T-cell (primary cell): Measurements from ENCODE around the gene PCLAF. TPM values are rescaled to one million over a fixed set of nuclear protein-coding genes. Genes with fewer than 3 reads are reported as not detected.
"Not testable (repeated sequence)": the region's sequence is repeated elsewhere in the genome, so short reads cannot be mapped to it uniquely, and the experiment has no call there.

Experiments
- ATAC-seq, 4 experiments: fragments of 200-7000 bp in 3 of 4; fragments of 150-1000 bp in 1 of 4; cut with Tn5 transposase; replicated peaks in 1 of 4; 1 replicate in 3 of 4; 2 replicates in 1 of 4; pipeline ENCODE4 v1.10.0; 2021; ENCODE audit warnings: moderate library complexity in 3 of 4, mild to moderate bottlenecking in 2 of 4, moderate number of reproducible peaks in 1 of 4
- CTCF ChIA-PET, 2 donors: fragments of 300-600 bp; sonication (Branson Sonifier 250); formaldehyde crosslinking; loops; one replicate each; lab custom pipeline; 2022; ENCODE audit warnings: antibody characterized with exemption in 2 of 2; lab: Charles Lee
- POLR2A ChIA-PET, 2 donors: fragments of 300-600 bp; sonication (Branson Sonifier 250); formaldehyde crosslinking; loops; one replicate each; lab custom pipeline; 2022; ENCODE audit warnings: antibody characterized with exemption in 2 of 2; lab: Charles Lee
- DNase-seq, 35 experiments: peaks; one replicate each; pipeline versions ENCODE4 v3.0.0 to v3.0.0-alpha.2; 2013 to 2023
- H3K27ac ChIP-seq: one replicate; pipeline ENCODE4 v1.5.1; 2013; ENCODE audit warnings: low read length
- H3K27me3 ChIP-seq, 2 experiments: replicated peaks in 1 of 2; 1 replicate in 1 of 2; 2 replicates in 1 of 2; pipeline versions ENCODE4 v1.6.1 to v1.7.0; 2013; ENCODE audit warnings: low read length in 1 of 2, mixed read lengths in 1 of 2; ENCODE audit not compliant: control insufficient read depth in 2 of 2, insufficient read depth in 2 of 2; ENCODE audit errors: extremely low read depth in 1 of 2
- H3K36me3 ChIP-seq, 2 donors: 1 replicate in 1 of 2; 2 replicates in 1 of 2; pipeline versions ENCODE4 v1.6.1 to v1.7.0; 2013; ENCODE audit warnings: low read length in 1 of 2; ENCODE audit not compliant: control insufficient read depth in 2 of 2, insufficient read depth in 1 of 2; ENCODE audit errors: extremely low read depth in 1 of 2
- H3K4me1 ChIP-seq, 2 experiments: 1 replicate in 1 of 2; 2 replicates in 1 of 2; pipeline versions ENCODE4 v1.6.1 to v1.7.0; 2013; ENCODE audit warnings: low read length in 2 of 2, mixed read lengths in 1 of 2; ENCODE audit not compliant: insufficient read depth in 2 of 2, control insufficient read depth in 1 of 2; ENCODE audit errors: extremely low read depth in 1 of 2
- H3K4me3 ChIP-seq, 2 donors: 1 replicate in 1 of 2; 2 replicates in 1 of 2; pipeline versions ENCODE4 v1.5.1 to v1.7.0; 2013; ENCODE audit warnings: mild to moderate bottlenecking in 2 of 2, low read length in 1 of 2, moderate library complexity in 1 of 2; ENCODE audit not compliant: control insufficient read depth in 1 of 2; ENCODE audit errors: extremely low read depth in 1 of 2
- H3K9me3 ChIP-seq: 2 replicates; pipeline ENCODE4 v1.7.0; 2013
- H3K27ac Mint-ChIP-seq, 2 donors: one replicate each; pipeline ENCODE4 v1.8.0; 2020 to 2021; ENCODE audit warnings: mild to moderate bottlenecking in 2 of 2, mixed read lengths in 2 of 2
- H3K27me3 Mint-ChIP-seq, 2 donors: one replicate each; pipeline ENCODE4 v1.8.0; 2021 to 2022; ENCODE audit warnings: mixed read lengths in 2 of 2
- H3K36me3 Mint-ChIP-seq: one replicate; pipeline ENCODE4 v1.8.0; 2021; ENCODE audit warnings: mixed read lengths
- H3K4me1 Mint-ChIP-seq, 3 donors: one replicate each; pipeline ENCODE4 v1.8.0; 2020 to 2022; ENCODE audit warnings: mixed read lengths in 3 of 3, mild to moderate bottlenecking in 1 of 3
- H3K4me3 Mint-ChIP-seq, 3 donors: one replicate each; pipeline ENCODE4 v1.8.0; 2020 to 2022; ENCODE audit warnings: mild to moderate bottlenecking in 3 of 3, mixed read lengths in 3 of 3, moderate library complexity in 3 of 3
- H3K9me3 Mint-ChIP-seq, 3 donors: one replicate each; pipeline ENCODE4 v1.8.0; 2020 to 2022; ENCODE audit warnings: mixed read lengths in 3 of 3
- WGBS: methylation state at CpG from one replicate; pipeline ENCODE4 v1.1.5; 2013; ENCODE audit warnings: missing lambda C conversion rate; ENCODE audit not compliant: insufficient coverage; 5-methylcytosine and 5-hydroxymethylcytosine counted together
- total RNA-seq, 35 experiments: library from RNA in 6 of 35; stranded (reverse) in 6 of 35; fragments of 120-200 nt in 1 of 35; gene quantifications; one replicate each; pipeline versions ENCODE4 v1.2.1 to v1.2.4 and lab custom pipeline; 2013 to 2026

The PCLAF gene
- total RNA-seq, 5 donors from 2014 or later (not counting 1 experiment from before 2014, with no cell fraction given) = 0.96 to 2.4 (median 1.6) TPM

DNA sequence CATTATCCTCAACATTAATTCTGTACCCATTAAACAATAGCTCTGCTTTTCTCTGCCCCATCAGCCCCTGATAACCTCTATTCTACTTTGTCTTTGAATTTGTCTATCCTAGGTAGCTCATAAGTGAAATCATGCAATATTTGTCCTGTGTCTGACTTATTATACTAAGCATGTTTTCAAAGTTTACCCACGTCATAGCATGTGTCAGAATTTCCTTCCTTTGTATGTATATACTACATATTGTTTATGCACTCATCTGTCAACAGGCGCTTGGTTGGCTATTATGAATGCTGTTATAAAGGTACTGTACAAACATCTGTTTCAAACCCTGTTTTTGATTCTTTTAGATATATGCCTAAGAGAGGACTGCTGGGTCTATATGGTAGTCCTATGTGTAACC is 43.5 kb downstream of the PCLAF start:
- Histone ChIP-seq H3K4me1 (peaks cover 4 to 7% of the 10 kb centered on the region in 2 experiments), H3K27ac (no peak overlapping the region), H3K27me3 (no peaks in the 10 kb centered on the region), H3K4me3 (no peak overlapping the region), H3K9me3 (no peaks in the 10 kb centered on the region), H3K36me3 (peaks cover 0 to 23% of the 10 kb centered on the region in 2 donors)
- no CpG with 5 or more reads among the region's 2 CpGs for WGBS
- DNase-seq = no peak
- Mint-ChIP-seq H3K36me3 (peaks cover 26% of the 10 kb centered on the region), H3K27ac (peak overlapping the region in 1 of 2 donors; percentile 72), H3K9me3 (no peaks in the 10 kb centered on the region), H3K4me3 (no peak overlapping the region), H3K4me1 (peaks cover 27 to 39% (median 38%) of the 10 kb centered on the region in 3 donors), H3K27me3 (no peaks in the 10 kb centered on the region)
- ATAC-seq = no peak
- ChIA-PET CTCF (interaction anchor here in 1 of 2 donors (0.6 kb wide), 1 partner anchor 382 kb away, joined by 3 read pairs; no protein-coding TSS in a partner anchor), POLR2A (no interaction called here)

DNA sequence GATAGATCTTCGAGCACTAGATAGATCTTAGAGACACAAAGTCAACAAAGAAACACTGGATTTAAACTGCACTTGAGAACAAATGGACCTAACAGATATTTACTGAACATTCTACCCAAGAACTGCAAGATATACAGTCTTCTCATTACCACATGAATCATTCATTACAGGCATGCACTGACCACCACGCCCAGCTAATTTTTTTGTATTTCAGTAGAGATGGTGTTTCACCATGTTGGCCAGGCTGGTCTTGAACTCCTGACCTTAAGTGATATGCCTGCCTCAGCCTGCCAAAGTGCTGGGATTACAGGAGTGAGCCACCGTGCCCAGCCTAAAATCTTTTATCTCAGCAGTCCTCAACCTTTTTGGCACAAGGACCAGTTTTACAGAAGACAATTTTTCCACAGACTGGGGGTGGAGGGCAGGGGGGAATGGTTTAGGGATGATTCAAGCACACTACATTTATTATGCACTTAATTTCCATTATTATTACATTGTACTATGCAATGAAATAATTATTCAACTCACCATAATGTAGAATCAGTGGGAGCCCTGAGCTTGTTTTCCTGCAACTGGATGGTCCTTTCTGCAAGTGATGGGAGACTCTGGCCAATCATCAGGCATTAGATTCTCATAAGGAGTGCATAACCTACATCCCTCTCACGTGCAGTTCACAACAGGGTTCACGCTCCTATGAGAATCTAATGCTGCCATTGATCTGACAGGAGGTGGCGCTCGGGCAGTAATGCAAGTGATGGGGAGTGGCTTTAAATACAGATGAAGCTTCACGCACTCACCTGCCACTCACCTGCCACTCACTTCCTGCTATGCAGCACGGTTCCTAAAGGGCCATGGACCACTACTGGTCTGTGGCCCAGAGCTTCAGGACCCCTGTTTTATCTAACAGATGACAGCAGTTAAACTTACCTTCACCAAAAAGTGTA is 47.0 kb downstream of the PCLAF start:
- peak overlapping the region; percentile 76 to 88 for H3K27ac Mint-ChIP-seq
- H3K9me3 ChIP-seq = no peaks in the 10 kb centered on the region
- H3K27ac ChIP-seq = no peak overlapping the region
- peaks cover 8% of the 10 kb centered on the region for H3K36me3 Mint-ChIP-seq
- ChIA-PET POLR2A (interaction anchor here in 1 of 2 donors (0.5 to 0.7 kb wide), 2 partner anchors 66 to 458 kb away, joined by 4 to 8 read pairs; no protein-coding TSS in a partner anchor), CTCF (no interaction called here)
- H3K4me1 ChIP-seq = peaks cover 4 to 7% of the 10 kb centered on the region in 2 experiments
- H3K36me3 ChIP-seq = peaks cover 0 to 3% of the 10 kb centered on the region in 2 donors
- no peaks in the 10 kb centered on the region for H3K9me3 Mint-ChIP-seq
- DNase-seq (peak in 34 of 35 experiments; percentile 1 to 56 (median 36)), ATAC-seq (peak; percentile 58 to 85 (median 80))
- 59% methylated on average over 3 of the region's 9 CpGs for WGBS
- H3K27me3 Mint-ChIP-seq = no peaks in the 10 kb centered on the region
- H3K27me3 ChIP-seq = no peaks in the 10 kb centered on the region
- no peak overlapping the region for H3K4me3 Mint-ChIP-seq
- H3K4me1 Mint-ChIP-seq = peaks cover 27 to 33% (median 31%) of the 10 kb centered on the region in 3 donors
- H3K4me3 ChIP-seq = no peak overlapping the region

DNA sequence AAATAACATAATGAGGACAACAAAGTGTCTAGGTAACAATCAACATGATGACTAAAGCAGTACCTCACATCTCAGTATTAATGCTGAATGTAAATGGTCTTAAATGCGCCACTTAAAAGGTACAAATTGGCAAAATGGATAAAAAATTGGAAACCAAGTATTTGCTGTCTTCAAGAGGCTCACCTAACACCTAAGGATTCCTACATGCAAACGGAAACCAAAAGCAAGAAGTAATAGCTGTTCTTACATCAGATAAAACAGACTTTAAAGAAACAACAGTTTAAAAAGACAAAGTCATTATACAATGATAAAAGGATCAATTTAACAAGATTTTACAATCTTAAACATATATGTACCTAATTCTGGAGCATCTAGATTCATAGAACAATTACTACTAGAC is 47.7 kb downstream of the PCLAF start:
- POLR2A ChIA-PET = interaction anchor here in 1 of 2 donors (0.7 kb wide), 1 partner anchor 67 kb away, joined by 4 read pairs; no protein-coding TSS in a partner anchor
- H3K4me3 Mint-ChIP-seq = no peak overlapping the region
- WGBS = no CpG with 5 or more reads among the region's 2 CpGs
- H3K27me3 Mint-ChIP-seq = no peaks in the 10 kb centered on the region
- CTCF ChIA-PET = no interaction called here
- no peaks in the 10 kb centered on the region for H3K9me3 ChIP-seq
- H3K27ac Mint-ChIP-seq = peak overlapping the region; percentile 76 to 88
- H3K4me1 ChIP-seq = peaks cover 4 to 7% of the 10 kb centered on the region in 2 experiments
- ATAC-seq (no peak), DNase-seq (peak in 1 of 35 experiments; percentile 5)
- no peaks in the 10 kb centered on the region for H3K27me3 ChIP-seq
- no peak overlapping the region for H3K4me3 ChIP-seq
- H3K36me3 Mint-ChIP-seq = peaks cover 5% of the 10 kb centered on the region
- H3K9me3 Mint-ChIP-seq = no peaks in the 10 kb centered on the region
- peaks cover 27 to 32% (median 31%) of the 10 kb centered on the region in 3 donors for H3K4me1 Mint-ChIP-seq
- no peak overlapping the region for H3K27ac ChIP-seq
- no peaks in the 10 kb centered on the region for H3K36me3 ChIP-seq

DNA sequence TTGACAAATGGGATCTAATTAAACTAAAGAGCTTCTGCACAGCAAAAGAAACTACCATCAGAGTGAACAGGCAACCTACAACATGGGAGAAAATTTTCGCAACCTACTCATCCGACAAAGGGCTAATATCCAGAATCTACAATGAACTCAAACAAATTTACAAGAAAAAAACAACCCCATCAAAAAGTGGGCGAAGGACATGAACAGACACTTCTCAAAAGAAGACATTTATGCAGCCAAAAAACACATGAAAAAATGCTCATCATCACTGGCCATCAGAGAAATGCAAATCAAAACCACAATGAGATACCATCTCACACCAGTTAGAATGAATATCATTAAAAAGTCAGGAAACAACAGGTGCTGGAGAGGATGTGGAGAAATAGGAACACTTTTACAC is 49.6 kb downstream of the PCLAF start:
- CTCF ChIA-PET, H3K36me3 ChIP-seq, H3K4me3 Mint-ChIP-seq, H3K4me1 ChIP-seq, H3K9me3 Mint-ChIP-seq, H3K27ac Mint-ChIP-seq, H3K36me3 Mint-ChIP-seq, H3K27me3 Mint-ChIP-seq, POLR2A ChIA-PET, H3K27me3 ChIP-seq, DNase-seq, H3K9me3 ChIP-seq, H3K4me3 ChIP-seq, H3K27ac ChIP-seq, ATAC-seq: not testable (repeated sequence)
- H3K4me1 Mint-ChIP-seq = peaks cover 25 to 28% (median 27%) of the 10 kb centered on the region in 3 donors
- no CpG with 5 or more reads among the region's 3 CpGs for WGBS

DNA sequence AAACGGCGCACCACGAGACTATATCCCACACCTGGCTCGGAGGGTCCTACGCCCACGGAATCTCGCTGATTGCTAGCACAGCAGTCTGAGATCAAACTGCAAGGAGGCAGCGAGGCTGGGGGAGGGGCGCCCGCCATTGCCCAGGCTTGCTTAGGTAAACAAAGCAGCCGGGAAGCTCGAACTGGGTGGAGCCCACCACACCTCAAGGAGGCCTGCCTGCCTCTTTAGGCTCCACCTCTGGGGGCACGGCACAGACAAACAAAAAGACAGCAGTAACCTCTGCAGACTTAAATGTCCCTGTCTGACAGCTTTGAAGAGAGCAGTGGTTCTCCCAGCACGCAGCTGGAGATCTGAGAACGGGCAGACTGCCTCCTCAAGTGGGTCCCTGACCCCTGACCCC is 54.3 kb downstream of the PCLAF start:
- H3K27ac ChIP-seq, H3K27me3 Mint-ChIP-seq, H3K4me1 ChIP-seq, POLR2A ChIA-PET, H3K9me3 Mint-ChIP-seq, CTCF ChIA-PET, H3K9me3 ChIP-seq, ATAC-seq, DNase-seq, H3K4me3 ChIP-seq, H3K27me3 ChIP-seq, H3K27ac Mint-ChIP-seq, H3K36me3 ChIP-seq, H3K4me1 Mint-ChIP-seq, H3K36me3 Mint-ChIP-seq, H3K4me3 Mint-ChIP-seq: not testable (repeated sequence)
- no CpG with 5 or more reads among the region's 15 CpGs for WGBS

DNA sequence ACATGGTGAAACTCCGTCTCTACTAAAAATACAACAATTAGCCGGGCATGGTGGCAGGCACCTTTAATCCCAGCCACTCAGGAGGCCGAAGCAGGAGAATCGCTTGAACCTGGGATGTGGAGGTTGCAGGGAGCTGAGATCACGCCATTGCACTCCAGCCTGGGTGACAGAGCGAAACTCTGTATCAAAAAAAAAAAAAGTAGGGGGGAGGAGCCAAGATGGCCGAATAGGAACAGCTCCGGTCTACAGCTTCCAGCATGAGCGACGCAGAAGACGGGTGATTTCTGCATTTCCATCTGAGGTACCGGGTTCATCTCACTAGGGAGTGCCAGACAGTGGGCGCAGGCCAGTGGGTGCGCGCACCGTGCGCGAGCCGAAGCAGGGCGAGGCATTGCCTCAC is 54.8 kb downstream of the PCLAF start:
- H3K27ac Mint-ChIP-seq, H3K36me3 Mint-ChIP-seq, H3K9me3 ChIP-seq, H3K9me3 Mint-ChIP-seq, H3K4me1 ChIP-seq, H3K36me3 ChIP-seq, H3K27ac ChIP-seq, ATAC-seq, H3K4me3 Mint-ChIP-seq, DNase-seq, H3K27me3 Mint-ChIP-seq, H3K27me3 ChIP-seq, CTCF ChIA-PET, H3K4me1 Mint-ChIP-seq, H3K4me3 ChIP-seq: not testable (repeated sequence)
- WGBS = no CpG with 5 or more reads among the region's 20 CpGs
- POLR2A ChIA-PET = interaction anchor here in 1 of 2 donors (0.6 kb wide), 1 partner anchor 217 kb away, joined by 5 read pairs; no protein-coding TSS in a partner anchor
